ENCODE data around the gene ELL. TPM values are rescaled to one million over a fixed set of nuclear protein-coding genes. Genes with fewer than 3 reads are reported as not detected.

ELL gene
- polyA plus RNA-seq, 1 experiment, result 2.7 TPM

GRCh38 chr19:18539372-18539771 is 17.5 kb upstream of the ELL start:
- no peak for DNase-seq (ENCODE audit: low read depth, low spot score)
- TF ChIP-seq CTCF (IDR thresholded peaks at IDR 0.05; ENCODE audit: low read depth, low read length), result no peak
- no peak overlapping the region for H3K27ac ChIP-seq (ENCODE audit: low read depth, low read length)
- no peaks in the 10 kb centered on the region for H3K27me3 ChIP-seq (ENCODE audit: control insufficient read depth, insufficient read depth, low read length)
- ChIA-PET CTCF (no interaction called here), POLR2A (interaction anchor here (0.6 to 0.7 kb wide), 2 partner anchors 46 to 1632 kb away, joined by 4 to 6 read pairs; no protein-coding TSS in a partner anchor)
- no peak overlapping the region for H3K4me3 ChIP-seq (ENCODE audit: low read depth, low read length)
- H3K9me3 ChIP-seq (ENCODE audit: control insufficient read depth, insufficient read depth, low read length), result no peaks in the 10 kb centered on the region

DNA sequence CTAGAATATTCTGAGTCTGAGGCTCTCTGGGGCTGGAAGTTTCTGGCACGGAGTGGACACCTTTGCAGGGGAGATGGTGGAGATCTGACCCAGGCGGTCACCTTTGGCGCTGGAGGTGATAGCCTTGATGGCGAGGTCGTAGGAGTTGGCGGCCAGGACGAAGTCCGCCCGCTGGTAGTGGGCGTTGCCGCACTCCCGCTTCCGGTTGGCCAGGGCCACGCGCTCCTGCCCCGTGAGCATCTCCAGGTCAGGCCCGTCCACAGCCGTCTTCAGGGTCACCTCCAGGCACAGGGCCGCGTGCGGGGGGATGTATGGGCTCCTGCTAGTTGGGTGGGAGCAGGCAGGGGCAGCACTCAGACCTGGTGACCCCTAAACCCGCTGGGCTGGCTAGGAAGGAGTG is 16.2 kb upstream of the ELL start:
- DNase-seq (ENCODE audit: low read depth, low spot score), result no peak
- CTCF ChIA-PET, result no interaction called here

GRCh38 chr19:18537431-18537830 is 15.6 kb upstream of the ELL start:
- CTCF ChIA-PET, result no interaction called here
- TF ChIP-seq CTCF (IDR thresholded peaks at IDR 0.05; ENCODE audit: low read depth, low read length), result no peak
- POLR2A ChIA-PET, result interaction anchor here (0.6 kb wide), 2 partner anchors 8 to 22 kb away, joined by 3 read pairs; no protein-coding TSS in a partner anchor
- no peaks in the 10 kb centered on the region for H3K27me3 ChIP-seq (ENCODE audit: control insufficient read depth, insufficient read depth, low read length)
- DNase-seq (ENCODE audit: low read depth, low spot score), result no peak
- H3K9me3 ChIP-seq (ENCODE audit: control insufficient read depth, insufficient read depth, low read length), result no peaks in the 10 kb centered on the region; the same call in 1 of the 2 replicates
- no peak overlapping the region for H3K4me3 ChIP-seq (ENCODE audit: low read depth, low read length)
- no peak overlapping the region for H3K27ac ChIP-seq (ENCODE audit: low read depth, low read length)

More for the DNA sequence above, 16.2 kb upstream of the ELL start:
- no peak for TF ChIP-seq CTCF (IDR thresholded peaks at IDR 0.05; ENCODE audit: low read depth, low read length)
- no peak overlapping the region for H3K4me3 ChIP-seq (ENCODE audit: low read depth, low read length)
- no peaks in the 10 kb centered on the region for H3K27me3 ChIP-seq (ENCODE audit: control insufficient read depth, insufficient read depth, low read length)
- no peak overlapping the region for H3K27ac ChIP-seq (ENCODE audit: low read depth, low read length)
- POLR2A ChIA-PET, result interaction anchor here (0.6 kb wide), 2 partner anchors 9 to 23 kb away, joined by 3 read pairs; no protein-coding TSS in a partner anchor
- H3K9me3 ChIP-seq (ENCODE audit: control insufficient read depth, insufficient read depth, low read length), result no peaks in the 10 kb centered on the region

DNA sequence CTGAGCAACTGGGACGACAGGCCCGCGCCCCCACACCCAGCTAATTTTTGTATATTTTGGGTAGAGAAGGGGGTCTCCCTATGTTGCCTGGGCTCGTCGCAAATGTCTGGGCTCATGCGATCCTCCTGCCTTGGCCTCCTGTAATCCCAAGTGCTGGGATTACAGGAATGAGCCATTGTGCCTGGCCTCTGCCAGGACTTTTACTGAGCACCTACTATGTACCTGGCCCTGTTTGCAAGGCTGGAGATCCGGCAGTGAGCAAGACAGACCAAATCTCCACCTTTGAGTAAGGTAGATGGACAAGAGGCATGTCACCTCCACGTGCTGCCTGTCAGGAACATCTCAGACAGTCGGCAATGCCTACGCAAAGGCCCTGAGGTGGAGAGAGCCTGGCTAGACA is 14.6 kb upstream of the ELL start:
- TF ChIP-seq CTCF (IDR thresholded peaks at IDR 0.05; ENCODE audit: low read depth, low read length), result no peak
- ChIA-PET CTCF (no interaction called here), POLR2A (no interaction called here)
- DNase-seq (ENCODE audit: low read depth, low spot score), result no peak
- Histone ChIP-seq H3K4me3 (ENCODE audit: low read depth, low read length) (no peak overlapping the region), H3K27ac (ENCODE audit: low read depth, low read length) (no peak overlapping the region), H3K27me3 (ENCODE audit: control insufficient read depth, insufficient read depth, low read length) (no peaks in the 10 kb centered on the region), H3K9me3 (ENCODE audit: control insufficient read depth, insufficient read depth, low read length) (no peaks in the 10 kb centered on the region; the same call in 1 of the 2 replicates)

DNA sequence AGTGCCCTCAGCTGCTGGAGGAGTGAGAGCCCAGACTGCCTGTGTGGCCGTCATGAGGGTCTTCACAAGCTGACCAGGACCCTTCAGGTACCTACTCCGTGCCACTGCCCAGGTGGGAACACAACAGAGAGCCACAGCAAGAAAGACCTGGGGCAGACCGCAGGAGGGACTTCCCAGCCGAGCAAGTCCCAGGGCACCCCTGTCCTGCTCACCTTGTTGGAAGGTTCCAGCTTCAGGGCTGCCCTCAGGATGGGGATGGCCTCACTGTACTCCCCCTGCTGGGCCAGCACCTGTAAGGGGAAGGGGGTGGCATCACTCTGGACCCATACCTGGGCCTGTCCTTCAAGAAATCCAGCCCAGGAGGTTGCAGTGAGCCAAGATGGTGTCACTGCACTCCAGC is 11.2 kb upstream of the ELL start:
- H3K4me3 ChIP-seq (ENCODE audit: low read depth, low read length), result no peak overlapping the region
- no peak for TF ChIP-seq CTCF (IDR thresholded peaks at IDR 0.05; ENCODE audit: low read depth, low read length)
- no peaks in the 10 kb centered on the region; the same call in 1 of the 2 replicates for H3K9me3 ChIP-seq (ENCODE audit: control insufficient read depth, insufficient read depth, low read length)
- no peak overlapping the region for H3K27ac ChIP-seq (ENCODE audit: low read depth, low read length)
- no peaks in the 10 kb centered on the region for H3K27me3 ChIP-seq (ENCODE audit: control insufficient read depth, insufficient read depth, low read length)
- ChIA-PET POLR2A (no interaction called here), CTCF (no interaction called here)
- DNase-seq (ENCODE audit: low read depth, low spot score), result no peak
